Activated CD8-positive, alpha-beta T cell treated with anti-CD3 and anti-CD28 coated beads for 36 hours (primary cell): ENCODE data around the gene KLHL29. TPM values are rescaled to one million over a fixed set of nuclear protein-coding genes. Genes with fewer than 3 reads are reported as not detected.

Experiments used
- ATAC-seq: fragments of 200-7000 bp; cut with Tn5 transposase; one replicate; pipeline ENCODE4 v1.10.0; 2021; ENCODE audit warnings: mild to moderate bottlenecking, moderate library complexity
- CTCF ChIA-PET: fragments of 350-600 bp; sonication (Branson Sonifier 250); formaldehyde crosslinking; loops from one replicate; lab custom pipeline; 2021; ENCODE audit warnings: antibody characterized with exemption; lab: Charles Lee
- POLR2A ChIA-PET: fragments of 350-600 bp; sonication (Branson Sonifier 250); formaldehyde crosslinking; loops from one replicate; lab custom pipeline; 2021; ENCODE audit warnings: antibody characterized with exemption; lab: Charles Lee
- DNase-seq: peaks from one replicate; pipeline ENCODE4 v3.0.0-alpha.2; 2020
- H3K27ac Mint-ChIP-seq: one replicate; pipeline ENCODE4 v1.8.0; 2021; ENCODE audit warnings: mild to moderate bottlenecking, mixed read lengths
- H3K27me3 Mint-ChIP-seq: one replicate; pipeline ENCODE4 v1.8.0; 2021; ENCODE audit warnings: mixed read lengths
- H3K36me3 Mint-ChIP-seq: one replicate; pipeline ENCODE4 v1.8.0; 2021; ENCODE audit warnings: low read depth, mixed read lengths
- H3K4me1 Mint-ChIP-seq: one replicate; pipeline ENCODE4 v1.8.0; 2021; ENCODE audit warnings: low read depth, mixed read lengths
- H3K4me3 Mint-ChIP-seq: one replicate; pipeline ENCODE4 v1.8.0; 2021; ENCODE audit warnings: mild to moderate bottlenecking, moderate library complexity, mixed read lengths
- H3K9me3 Mint-ChIP-seq: one replicate; pipeline ENCODE4 v1.8.0; 2021; ENCODE audit warnings: mixed read lengths
- CTCF ChIP-seq: fragments of 200-600 bp; IDR thresholded peaks from one replicate; pipeline ENCODE4 v1.8.0; 2022; ENCODE audit warnings: antibody characterized with exemption, mild to moderate bottlenecking
- intact Hi-C: fragments of 100-400 bp; cut with micrococcal nuclease; formaldehyde crosslinking; loops from one replicate; pipeline ENCODE4 v1.10.0; 2022
- total RNA-seq, 2 experiments: library from RNA; stranded (reverse); gene quantifications; one replicate each; pipeline ENCODE4 v1.2.3, GENCODE V29; 2021

Gene KLHL29
- total RNA-seq, 2 experiments from 2014 or later: 1.0 to 1.2 TPM

- no peak overlapping the region for H3K4me3 Mint-ChIP-seq
- peaks cover 16% of the 10 kb centered on the region for H3K27me3 Mint-ChIP-seq
- intact Hi-C loops: no loop called here
- H3K9me3 Mint-ChIP-seq: no peaks in the 10 kb centered on the region
- ChIA-PET CTCF (interaction anchor here (0.6 kb wide), 1 partner anchor 25 kb away, joined by 3 read pairs; no protein-coding TSS in a partner anchor), POLR2A (no interaction called here)
- no peak for TF ChIP-seq CTCF
- H3K4me1 Mint-ChIP-seq: peaks cover 11% of the 10 kb centered on the region
- H3K27ac Mint-ChIP-seq: no peak overlapping the region
- H3K36me3 Mint-ChIP-seq: no peaks in the 10 kb centered on the region
- ATAC-seq (no peak), DNase-seq (no peak)
Observed at GRCh38 chr2:23376075-23376474, 8.9 kb upstream of the KLHL29 start.

- ChIA-PET CTCF (no interaction called here), POLR2A (no interaction called here)
- ATAC-seq (no peak), DNase-seq (no peak)
- no peak overlapping the region for H3K27ac Mint-ChIP-seq
- H3K4me3 Mint-ChIP-seq: no peak overlapping the region
- intact Hi-C loops: no loop called here
- peaks cover 16% of the 10 kb centered on the region for H3K4me1 Mint-ChIP-seq
- peaks cover 21% of the 10 kb centered on the region for H3K27me3 Mint-ChIP-seq
- no peaks in the 10 kb centered on the region for H3K9me3 Mint-ChIP-seq
- TF ChIP-seq CTCF: no peak
- H3K36me3 Mint-ChIP-seq: no peaks in the 10 kb centered on the region
Observed at GRCh38 chr2:23376972-23377371, 8.0 kb upstream of the KLHL29 start.

GRCh38 chr2:23377771-23378170 is 7.2 kb upstream of the KLHL29 start:
- CTCF ChIA-PET: no interaction called here

GRCh38 chr2:23378496-23378895 is 6.5 kb upstream of the KLHL29 start:
- Mint-ChIP-seq H3K36me3 (no peaks in the 10 kb centered on the region), H3K27ac (no peak overlapping the region), H3K4me3 (no peak overlapping the region), H3K4me1 (peaks cover 16% of the 10 kb centered on the region), H3K27me3 (peaks cover 28% of the 10 kb centered on the region), H3K9me3 (no peaks in the 10 kb centered on the region)
- intact Hi-C loops: no loop called here
- ChIA-PET POLR2A (no interaction called here), CTCF (no interaction called here)
- TF ChIP-seq CTCF: no peak
- no peak for ATAC-seq
- DNase-seq: no peak

More at GRCh38 chr2:23377771-23378170, 7.2 kb upstream of the KLHL29 start:
- H3K36me3 Mint-ChIP-seq: no peaks in the 10 kb centered on the region
- no peak for TF ChIP-seq CTCF
- no peak for ATAC-seq
- H3K4me1 Mint-ChIP-seq: peaks cover 16% of the 10 kb centered on the region
- H3K27ac Mint-ChIP-seq: no peak overlapping the region
- intact Hi-C loops: no loop called here
- POLR2A ChIA-PET: no interaction called here
- peaks cover 28% of the 10 kb centered on the region for H3K27me3 Mint-ChIP-seq
- H3K4me3 Mint-ChIP-seq: no peak overlapping the region
- no peak for DNase-seq
- no peaks in the 10 kb centered on the region for H3K9me3 Mint-ChIP-seq

- ChIA-PET POLR2A (interaction anchor here (0.6 kb wide), 1 partner anchor 16 kb away, joined by 3 read pairs; no protein-coding TSS in a partner anchor), CTCF (no interaction called here)
- Mint-ChIP-seq H3K27ac (no peak overlapping the region), H3K4me3 (no peak overlapping the region), H3K27me3 (peaks cover 33% of the 10 kb centered on the region), H3K36me3 (no peaks in the 10 kb centered on the region), H3K9me3 (no peaks in the 10 kb centered on the region), H3K4me1 (peaks cover 17% of the 10 kb centered on the region)
- ATAC-seq: no peak
- intact Hi-C loops: no loop called here
- no peak for DNase-seq
- no peak for TF ChIP-seq CTCF
Observed at GRCh38 chr2:23379220-23379695, 5.7 kb upstream of the KLHL29 start.
